Measurements from ENCODE around the gene BACH2.
"Not testable (repeated sequence)": the region's sequence is repeated elsewhere in the genome, so short reads cannot be mapped to it uniquely, and the experiment has no call there.

BACH2 gene

GRCh38 chr6:90179190-90180169, 117.2 kb downstream of the BACH2 start:
- no peak for DNase-seq

- DNase-seq: no peak
These were observed 118.2 kb downstream of the BACH2 start for GRCh38 chr6:90178384-90178855.

- no peak for DNase-seq
These were observed 118.9 kb downstream of the BACH2 start for GRCh38 chr6:90177544-90178383.

DNA sequence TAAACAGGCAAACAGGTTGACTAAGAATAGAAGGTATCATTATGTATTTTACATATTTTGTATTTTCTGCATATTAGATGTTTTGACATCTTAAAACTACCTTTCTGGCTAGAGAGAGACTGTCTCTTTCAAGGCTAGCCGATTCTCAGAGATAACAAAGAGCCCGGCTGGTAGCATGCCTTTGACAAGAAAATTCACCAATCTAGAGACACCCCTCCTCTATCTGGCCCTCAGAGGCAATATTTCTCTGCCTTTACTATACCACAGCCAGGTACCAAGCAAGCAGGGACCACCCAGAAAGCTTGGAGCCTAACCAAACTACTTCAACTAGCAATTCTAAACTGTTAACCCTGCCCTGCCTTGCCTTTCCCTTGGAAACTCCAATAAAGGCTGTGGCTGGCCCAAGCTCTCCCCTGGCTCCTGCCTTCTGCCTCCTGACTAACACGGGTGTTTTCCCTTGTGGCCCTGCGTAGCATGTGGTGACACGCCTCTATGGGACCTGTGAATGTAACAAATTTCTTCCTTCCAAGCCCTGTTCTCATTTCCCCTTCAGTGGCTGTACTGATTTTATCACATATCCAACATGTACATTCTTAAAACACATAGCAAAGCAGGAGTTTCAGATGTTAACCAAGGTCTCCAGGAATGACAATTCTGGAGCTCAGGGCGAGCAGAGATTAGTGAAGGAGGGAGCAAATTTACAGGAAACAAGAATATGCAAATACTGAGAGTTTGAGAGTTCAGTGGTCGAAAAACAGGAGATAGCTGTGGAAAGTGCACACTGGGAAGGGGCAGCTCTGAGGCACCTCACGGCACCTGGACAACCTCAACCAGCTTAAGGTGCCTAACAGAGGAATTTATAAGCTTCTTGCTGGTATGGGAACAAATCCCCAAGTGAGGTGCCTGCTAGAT, 120.8 kb downstream of the BACH2 start:
- DNase-seq: peak; percentile 21

DNA sequence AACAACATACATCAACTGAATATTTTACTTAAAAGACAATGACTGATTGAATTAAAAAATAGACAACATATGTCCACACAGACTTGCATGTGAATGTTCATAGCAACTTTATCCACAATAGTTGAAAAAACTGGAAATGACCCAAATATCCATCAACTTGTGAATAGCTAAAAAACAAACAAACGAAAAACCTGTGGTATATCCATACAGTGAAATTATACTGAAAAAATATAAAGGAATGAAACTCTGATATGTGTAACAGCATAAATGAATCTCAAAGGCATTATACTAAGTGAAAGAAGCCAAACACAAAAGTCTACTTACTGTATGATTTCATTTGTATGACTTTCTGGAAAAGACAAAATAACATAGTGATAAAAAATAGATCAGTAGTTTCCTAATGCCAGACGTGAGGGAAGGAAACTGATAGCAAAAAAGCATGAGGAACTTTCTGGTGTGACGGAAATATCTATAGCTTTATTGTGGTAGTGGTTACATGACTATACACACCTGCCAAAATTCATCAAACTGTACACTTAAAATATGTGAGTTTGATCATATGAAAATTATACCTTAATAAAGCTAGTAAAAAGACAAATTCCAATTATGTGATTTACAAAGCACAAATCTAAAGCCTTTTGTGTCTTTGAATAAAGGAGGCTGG, 123.2 kb downstream of the BACH2 start:
- DNase-seq: no peak

DNA sequence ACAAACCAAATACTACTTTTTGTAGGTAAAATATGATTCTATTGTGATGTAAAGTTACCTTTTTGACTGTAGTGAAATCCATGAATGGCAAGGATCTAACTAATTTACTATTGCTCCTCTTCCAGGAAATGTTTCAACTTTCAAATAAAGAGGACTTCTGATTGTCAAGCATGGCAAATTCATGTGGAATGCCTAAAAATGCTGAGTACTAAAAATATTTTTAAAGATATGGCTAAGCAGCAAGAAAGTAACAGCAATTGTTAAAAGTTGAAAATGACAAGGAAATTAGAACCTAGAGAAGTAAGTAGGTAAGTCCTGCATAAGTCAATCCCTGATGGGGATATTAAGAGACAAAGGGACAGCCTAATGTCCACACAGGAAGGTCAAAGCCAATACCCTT, 126.0 kb downstream of the BACH2 start:
- DNase-seq: no peak

- DNase-seq: no peak
These were observed 127.3 kb downstream of the BACH2 start for GRCh38 chr6:90169374-90169773.

DNA sequence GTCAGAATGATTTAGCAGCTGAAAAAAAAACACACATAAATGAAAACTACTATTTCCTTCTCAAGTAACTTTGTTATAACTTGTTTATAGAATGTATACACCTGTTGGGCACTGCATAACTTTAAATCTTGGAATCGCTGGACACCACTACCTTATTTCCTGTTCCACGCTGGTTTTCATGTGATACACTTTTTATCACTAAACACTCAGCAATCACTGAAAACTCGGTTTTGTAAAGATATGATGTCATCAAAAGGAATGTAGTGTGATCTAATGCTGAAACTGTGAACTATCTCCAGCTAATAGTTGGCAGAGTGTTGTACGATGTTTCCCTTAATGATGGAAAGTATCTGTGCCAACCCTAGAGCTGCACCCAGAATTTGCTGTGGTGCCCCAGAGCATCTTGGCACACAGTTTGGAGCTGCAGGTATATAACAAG, 127.9 kb downstream of the BACH2 start:
- no peak for DNase-seq

DNA sequence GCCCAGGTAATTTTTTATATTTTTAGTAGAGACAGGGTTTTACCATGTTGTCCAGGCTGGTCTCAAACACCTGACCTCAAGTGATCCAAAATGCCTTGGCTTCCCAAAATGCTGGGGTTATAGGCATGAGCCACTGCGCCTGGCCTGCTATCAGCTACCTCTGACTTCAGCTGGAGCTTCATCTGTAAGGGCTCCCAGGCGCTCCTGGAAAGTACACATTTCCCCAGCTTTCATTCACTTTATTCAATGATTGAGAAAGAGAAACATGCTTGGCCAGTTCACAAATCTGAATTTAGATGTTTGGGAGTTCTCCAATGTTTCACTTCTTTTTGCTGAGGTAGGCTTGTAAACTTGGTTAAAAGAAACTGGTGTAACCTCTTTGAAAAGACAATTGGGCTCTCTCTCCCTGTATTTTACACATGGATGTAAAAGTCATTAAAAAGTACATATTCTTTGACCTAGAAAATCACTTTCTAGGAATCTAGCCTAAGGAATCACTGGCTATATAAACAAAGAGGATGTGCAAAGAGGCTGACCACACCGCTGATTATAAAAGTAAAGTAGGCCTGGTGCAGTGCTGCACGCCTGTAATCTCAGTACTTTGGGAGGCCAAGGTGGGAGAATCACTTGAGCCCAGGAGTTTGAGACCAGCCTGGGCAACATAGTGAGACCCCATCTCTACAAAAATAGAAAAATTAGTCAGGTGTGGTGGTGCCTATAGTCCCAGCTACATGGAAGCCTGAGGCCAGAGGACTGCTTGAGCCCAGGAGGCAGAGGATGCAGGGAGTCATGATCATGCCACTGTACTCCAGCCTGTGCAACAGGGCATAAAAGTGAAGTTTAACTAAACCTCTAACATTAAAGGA, 128.9 kb downstream of the BACH2 start:
- no peak for DNase-seq

DNA sequence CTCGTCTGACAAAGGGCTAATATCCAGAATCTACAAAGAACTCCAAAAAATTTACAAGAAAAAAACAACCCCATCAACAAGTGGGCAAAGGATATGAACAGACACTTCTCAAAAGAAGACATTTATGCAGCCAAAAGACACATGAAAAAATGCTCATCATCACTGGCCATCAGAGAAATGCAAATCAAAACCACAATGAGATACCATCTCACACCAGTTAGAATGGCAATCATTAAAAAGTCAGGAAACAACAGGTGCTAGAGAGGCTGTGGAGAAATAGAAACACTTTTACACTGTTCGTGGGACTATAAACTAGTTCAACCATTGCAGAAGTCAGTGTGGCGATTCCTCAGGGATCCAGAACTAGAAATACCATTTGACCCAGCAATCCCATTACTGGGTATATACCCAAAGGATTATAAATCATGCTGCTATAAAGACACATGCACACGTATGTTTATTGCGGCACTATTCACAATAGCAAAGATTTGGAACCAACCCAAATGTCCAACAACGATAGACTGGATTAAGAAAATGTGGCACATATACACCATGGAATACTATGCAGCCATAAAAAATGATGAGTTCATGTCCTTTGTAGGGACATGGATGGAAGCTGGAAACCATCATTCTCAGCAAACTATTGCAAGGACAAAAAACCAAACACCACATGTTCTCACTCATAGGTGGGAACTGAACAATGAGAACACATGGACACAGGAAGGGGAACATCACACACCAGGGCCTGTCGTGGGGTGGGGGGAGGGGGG, 130.3 kb downstream of the BACH2 start:
- DNase-seq: not testable (repeated sequence)

GRCh38 chr6:90162648-90163387, 133.8 kb downstream of the BACH2 start:
- no peak for DNase-seq

GRCh38 chr6:90160013-90160412, 136.6 kb downstream of the BACH2 start:
- no peak for DNase-seq

- no peak for DNase-seq
These were observed 137.2 kb downstream of the BACH2 start for GRCh38 chr6:90159452-90159851.

DNA sequence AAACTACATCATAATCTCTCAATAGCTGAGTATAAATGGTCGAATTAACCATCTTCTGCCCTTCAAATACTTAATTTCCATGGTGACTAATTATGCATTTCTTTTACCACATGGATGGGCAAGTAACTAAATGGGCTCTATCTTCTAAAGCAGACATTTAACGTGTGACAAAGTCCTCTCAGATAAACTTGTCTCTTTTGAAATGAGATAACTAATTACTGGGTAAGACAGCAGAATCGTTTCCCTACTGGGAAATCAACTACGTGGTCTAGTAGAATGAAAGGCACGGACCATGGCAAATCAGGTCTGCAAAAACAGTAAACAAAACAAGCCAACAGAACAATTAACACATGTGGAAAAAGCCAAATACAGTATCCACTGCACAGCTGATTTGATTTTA, 137.7 kb downstream of the BACH2 start:
- DNase-seq: no peak

- DNase-seq: no peak
These were observed 139.2 kb downstream of the BACH2 start for GRCh38 chr6:90157441-90157840.

GRCh38 chr6:90156861-90157260, 139.8 kb downstream of the BACH2 start:
- DNase-seq: peak; percentile 6

GRCh38 chr6:90154755-90155470, 141.7 kb downstream of the BACH2 start:
- DNase-seq: no peak
